Pancreas (tissue), 10 donors: Measurements from ENCODE around the gene NKD2. TPM values are rescaled to one million over a fixed set of nuclear protein-coding genes. Genes with fewer than 3 reads are reported as not detected.

Experiments used
- ATAC-seq, 4 donors: fragments of 200-7000 bp; cut with Tn5 transposase; one replicate each; pipeline versions ENCODE4 v1.8.0 to v1.9.1; 2020; ENCODE audit warnings: mild to moderate bottlenecking in 4 of 4, moderate library complexity in 4 of 4
- DNase-seq, 6 donors: peaks; one replicate each; pipeline ENCODE4 v3.0.0-alpha.2; 2020
- FAIRE-seq: peaks from 2 replicates; lab custom pipeline; 2012; peaks lifted over from hg19 to GRCh38; lab: Jason Lieb, UNC
- H3K27ac ChIP-seq, 4 donors: fragments of 200-600 bp; sonication (generic); 1 replicate in 3 of 4; 2 replicates in 1 of 4; pipeline versions ENCODE4 v1.5.0 to v1.8.0; 2020
- H3K27me3 ChIP-seq, 4 donors: fragments of 200-600 bp; one replicate each; pipeline ENCODE4 v1.8.0; 2021
- H3K36me3 ChIP-seq, 3 donors: fragments of 200-600 bp; sonication (generic) in 1 of 3; one replicate each; pipeline versions ENCODE4 v1.5.0 to v1.8.0; 2020 to 2021
- H3K4me1 ChIP-seq, 3 donors: fragments of 200-600 bp; one replicate each; pipeline ENCODE4 v1.8.0; 2021
- H3K4me3 ChIP-seq, 4 donors: fragments of 200-600 bp; sonication (generic) in 2 of 4; one replicate each; pipeline versions ENCODE4 v1.5.0 to v1.8.0; 2020 to 2021
- H3K9me3 ChIP-seq, 4 donors: fragments of 200-600 bp; one replicate each; pipeline ENCODE4 v1.8.0; 2021
- WGBS, 2 donors: extraction: QIAGEN DNeasy Blood & Tissue Kit; methylation state at CpG; one replicate each; pipeline ENCODE4 v1.1.7; 2013; 5-methylcytosine and 5-hydroxymethylcytosine counted together
- intact Hi-C, 3 donors: fragments of 100-400 bp; cut with DNase I; formaldehyde crosslinking; loops; one replicate each; pipeline versions ENCODE4 v1.11.1 to v1.14.2; 2022
- polyA plus RNA-seq, 2 donors: library from polyadenylated mRNA; stranded (reverse); fragments of 200-250 nt; gene quantifications; one replicate each; pipeline ENCODE4 v1.2.3, GENCODE V29; 2013
- total RNA-seq, 6 donors: library from RNA; stranded (reverse); fragmentation: NEBNext Ultra II Directional in 4 of 6; extraction: Animal tissue kit (Norgen Biotek cat#: 25700) in 4 of 6; gene quantifications; one replicate each; pipeline versions ENCODE4 v1.2.1 to v1.2.4, GENCODE V29; 2021 to 2023
- TF ChIP-seq, protein P1 (sequence below), 4 donors: fragments of 200-600 bp; sonication (generic) in 3 of 4; IDR thresholded peaks; one replicate each; pipeline versions ENCODE4 v1.5.0 to v1.8.0; 2021; ENCODE audit warnings: antibody characterized with exemption in 4 of 4
- donor health status: healthy with polysubstance abuse.
- donor health status: DM: no; HTN: no; CAD: no; lungs with moderate emphysema.
- donor health status: DM: no; HTN: no; CAD: no.
- donor health status: control.
- donor health status: control.
- donor health status: Bipolar disorder and iron deficiency.
- donor health status: DM: yes; HTN: yes; CAD: no.
- donor health status: DM: no; HTN: no; CAD: no.
- donor health status: DM: no; HTN: no; CAD: no.
- donor health status: DM: yes; HTN: yes; CAD: no.

NKD2 gene, protein sequence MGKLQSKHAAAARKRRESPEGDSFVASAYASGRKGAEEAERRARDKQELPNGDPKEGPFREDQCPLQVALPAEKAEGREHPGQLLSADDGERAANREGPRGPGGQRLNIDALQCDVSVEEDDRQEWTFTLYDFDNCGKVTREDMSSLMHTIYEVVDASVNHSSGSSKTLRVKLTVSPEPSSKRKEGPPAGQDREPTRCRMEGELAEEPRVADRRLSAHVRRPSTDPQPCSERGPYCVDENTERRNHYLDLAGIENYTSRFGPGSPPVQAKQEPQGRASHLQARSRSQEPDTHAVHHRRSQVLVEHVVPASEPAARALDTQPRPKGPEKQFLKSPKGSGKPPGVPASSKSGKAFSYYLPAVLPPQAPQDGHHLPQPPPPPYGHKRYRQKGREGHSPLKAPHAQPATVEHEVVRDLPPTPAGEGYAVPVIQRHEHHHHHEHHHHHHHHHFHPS
- total RNA-seq (1 to 10 TPM; 1.8 to 8.8 (median 3.3) TPM), polyA plus RNA-seq (10 to 100 TPM; 13.1 to 18.6 TPM)

DNA sequence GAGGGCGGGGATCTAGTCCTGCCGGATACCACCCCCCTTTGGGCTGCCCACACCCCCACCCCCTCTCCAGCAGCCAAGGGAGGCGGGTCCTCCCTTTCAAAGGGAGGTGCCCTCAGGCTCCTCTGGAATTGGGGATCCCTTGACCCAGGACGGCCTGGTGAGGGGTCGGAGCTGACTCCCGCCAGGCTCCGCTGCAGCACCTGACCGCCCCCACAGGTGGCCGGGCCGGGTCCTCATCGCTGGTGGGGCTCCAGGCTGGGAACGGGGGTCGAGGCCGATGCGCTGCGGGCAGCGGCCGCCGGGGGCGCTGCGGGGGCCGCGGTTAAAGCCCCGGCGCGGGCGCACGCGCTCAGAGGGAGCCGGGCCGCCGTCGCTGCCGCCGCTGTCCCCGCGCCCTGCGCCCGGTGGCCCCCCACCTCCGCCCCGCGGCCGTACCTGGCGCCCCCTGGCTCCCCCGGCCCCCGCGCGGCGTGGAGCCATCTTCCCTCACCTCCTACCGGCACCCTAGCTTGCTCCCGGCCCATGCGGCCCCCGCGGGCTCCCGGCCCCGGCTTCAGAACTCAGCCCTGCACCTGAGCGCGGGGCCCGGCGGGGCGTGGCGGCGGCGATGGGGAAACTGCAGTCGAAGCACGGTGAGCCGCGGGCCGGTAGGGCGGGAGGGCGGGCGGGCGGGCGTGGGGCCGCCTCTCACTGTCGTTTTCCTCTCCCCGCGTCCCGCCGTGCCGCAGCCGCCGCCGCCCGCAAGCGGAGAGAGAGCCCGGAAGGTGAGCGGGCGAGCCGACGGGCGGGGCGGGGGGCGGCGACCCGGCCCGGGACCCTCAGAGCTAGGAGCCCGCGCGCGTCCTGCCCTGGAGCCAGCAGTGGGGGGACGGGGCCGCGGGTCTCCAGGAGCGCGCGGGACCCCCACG, at the start of gene NKD2:
Gene NKD2 (plus strand): TSS at position 352 of the 908 bp plus-strand sequence. CDS start 256 bp downstream, at position 608.
- FAIRE-seq: no peak
- Histone ChIP-seq H3K4me3 (peak within 1 kb of the TSS; percentile 33 to 62 (median 39)), H3K27me3 (no peaks in the 10 kb centered on the region), H3K4me1 (peaks cover 4 to 16% (median 6%) of the 10 kb centered on the region in 3 donors), H3K36me3 (no peaks in the 10 kb centered on the region), H3K9me3 (no peaks in the 10 kb centered on the region), H3K27ac (no peak within 1 kb of the TSS)
- peak; percentile 10 to 80 (median 42) for DNase-seq
- ATAC-seq: peak; percentile 48 to 66 (median 54)
- intact Hi-C loops: loop anchor here in 1 of 3 donors (10.0 kb wide), 1 partner anchor 136 kb away; no protein-coding TSS in a partner anchor
- TF ChIP-seq, protein P1, sequence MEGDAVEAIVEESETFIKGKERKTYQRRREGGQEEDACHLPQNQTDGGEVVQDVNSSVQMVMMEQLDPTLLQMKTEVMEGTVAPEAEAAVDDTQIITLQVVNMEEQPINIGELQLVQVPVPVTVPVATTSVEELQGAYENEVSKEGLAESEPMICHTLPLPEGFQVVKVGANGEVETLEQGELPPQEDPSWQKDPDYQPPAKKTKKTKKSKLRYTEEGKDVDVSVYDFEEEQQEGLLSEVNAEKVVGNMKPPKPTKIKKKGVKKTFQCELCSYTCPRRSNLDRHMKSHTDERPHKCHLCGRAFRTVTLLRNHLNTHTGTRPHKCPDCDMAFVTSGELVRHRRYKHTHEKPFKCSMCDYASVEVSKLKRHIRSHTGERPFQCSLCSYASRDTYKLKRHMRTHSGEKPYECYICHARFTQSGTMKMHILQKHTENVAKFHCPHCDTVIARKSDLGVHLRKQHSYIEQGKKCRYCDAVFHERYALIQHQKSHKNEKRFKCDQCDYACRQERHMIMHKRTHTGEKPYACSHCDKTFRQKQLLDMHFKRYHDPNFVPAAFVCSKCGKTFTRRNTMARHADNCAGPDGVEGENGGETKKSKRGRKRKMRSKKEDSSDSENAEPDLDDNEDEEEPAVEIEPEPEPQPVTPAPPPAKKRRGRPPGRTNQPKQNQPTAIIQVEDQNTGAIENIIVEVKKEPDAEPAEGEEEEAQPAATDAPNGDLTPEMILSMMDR (IDR thresholded peaks at IDR 0.05): peak; percentile 33 to 42 (median 39)
- 2 to 3% methylated on average over 47 to 108 of the region's 108 CpGs for WGBS, 2 donors

DNA sequence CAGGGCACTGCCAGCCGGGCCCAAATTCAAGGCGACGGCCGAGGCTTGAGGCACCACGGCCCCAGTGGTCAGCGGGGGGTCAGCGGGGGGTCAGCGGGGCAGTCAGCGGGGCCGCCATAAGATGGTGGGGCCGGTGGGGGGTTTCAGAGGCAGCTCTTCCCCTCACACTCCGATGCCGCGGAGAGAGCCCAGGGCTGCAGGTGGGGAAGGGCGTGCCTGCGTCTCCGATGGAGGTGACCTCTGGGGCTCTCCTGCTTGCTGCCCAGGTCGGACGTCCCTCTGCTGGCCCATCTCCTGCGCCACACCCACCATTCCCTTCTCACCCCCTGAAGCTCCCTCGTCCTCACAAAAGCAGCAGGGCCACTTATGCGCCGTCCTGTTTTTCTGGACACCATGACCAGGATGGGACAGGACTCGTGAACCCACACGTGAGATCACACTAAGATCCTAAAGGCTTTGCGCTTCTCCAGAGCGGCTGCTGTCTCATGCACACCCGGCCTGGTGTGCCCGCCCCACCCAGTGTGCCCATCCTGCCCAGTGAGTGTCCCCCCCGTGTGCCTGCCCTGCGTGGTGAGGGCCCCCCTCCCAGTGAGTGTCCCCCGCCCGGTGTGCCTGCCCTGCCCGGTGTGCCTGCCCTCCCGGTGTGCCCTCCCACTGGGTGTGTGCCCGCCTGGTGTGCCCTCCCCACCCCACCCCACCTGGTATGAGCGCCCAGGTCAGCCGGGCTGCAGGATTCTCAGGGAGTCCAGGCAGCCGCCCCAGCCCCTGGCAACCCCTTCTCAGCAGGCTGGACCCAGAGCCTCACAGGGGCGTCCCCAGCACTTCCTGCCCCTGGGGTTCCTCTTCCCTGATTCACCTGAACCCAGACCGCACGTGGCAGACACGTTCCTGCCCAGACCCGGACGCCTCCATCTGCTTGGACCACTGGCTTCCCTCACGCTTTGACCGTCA, 48.7 kb upstream of the NKD2 start:
- WGBS, 2 donors: 64 to 77% methylated on average over 37 to 47 of the region's 47 CpGs
- no peaks in the 10 kb centered on the region for H3K9me3 ChIP-seq
- H3K27me3 ChIP-seq: no peaks in the 10 kb centered on the region
- no peaks in the 10 kb centered on the region for H3K36me3 ChIP-seq
- DNase-seq: no peak
- H3K4me1 ChIP-seq: peaks cover 0 to 4% (median 0%) of the 10 kb centered on the region in 3 donors
- ATAC-seq: no peak
- no peak overlapping the region for H3K27ac ChIP-seq
- TF ChIP-seq, protein P1 (IDR thresholded peaks at IDR 0.05): no peak
- no peak for FAIRE-seq
- intact Hi-C loops: no loop called here
- no peak overlapping the region for H3K4me3 ChIP-seq

DNA sequence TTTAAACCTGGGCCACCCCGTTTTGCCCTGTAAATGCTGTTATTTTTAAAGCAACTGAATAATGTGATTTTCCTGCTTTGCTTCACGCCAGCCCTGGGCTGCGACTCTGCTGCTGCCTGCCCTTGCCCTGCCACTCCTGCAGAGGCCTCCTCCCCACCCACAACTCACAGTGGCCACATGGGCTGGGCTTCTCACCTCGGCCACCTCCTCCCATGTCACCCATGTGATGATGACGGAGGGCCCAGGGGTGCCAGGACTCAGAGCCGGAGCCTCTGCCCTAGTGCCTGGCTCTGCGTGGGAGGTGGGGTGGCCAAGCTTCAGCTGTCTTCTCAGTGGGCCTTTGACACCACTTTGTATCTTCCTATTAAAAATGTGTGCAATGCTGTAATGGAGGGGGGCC, 48.1 kb upstream of the NKD2 start:
- Histone ChIP-seq H3K4me1 (peaks cover 0 to 4% (median 0%) of the 10 kb centered on the region in 3 donors), H3K4me3 (no peak overlapping the region), H3K27ac (no peak overlapping the region), H3K27me3 (no peaks in the 10 kb centered on the region), H3K9me3 (no peaks in the 10 kb centered on the region), H3K36me3 (no peaks in the 10 kb centered on the region)
- DNase-seq: no peak
- no peak for FAIRE-seq
- intact Hi-C loops: no loop called here
- TF ChIP-seq, protein P1 (IDR thresholded peaks at IDR 0.05): no peak
- peak in 2 of 4 donors; percentile 11 to 44 for ATAC-seq
- 54 to 64% methylated on average over 7 of the region's 7 CpGs for WGBS, 2 donors

DNA sequence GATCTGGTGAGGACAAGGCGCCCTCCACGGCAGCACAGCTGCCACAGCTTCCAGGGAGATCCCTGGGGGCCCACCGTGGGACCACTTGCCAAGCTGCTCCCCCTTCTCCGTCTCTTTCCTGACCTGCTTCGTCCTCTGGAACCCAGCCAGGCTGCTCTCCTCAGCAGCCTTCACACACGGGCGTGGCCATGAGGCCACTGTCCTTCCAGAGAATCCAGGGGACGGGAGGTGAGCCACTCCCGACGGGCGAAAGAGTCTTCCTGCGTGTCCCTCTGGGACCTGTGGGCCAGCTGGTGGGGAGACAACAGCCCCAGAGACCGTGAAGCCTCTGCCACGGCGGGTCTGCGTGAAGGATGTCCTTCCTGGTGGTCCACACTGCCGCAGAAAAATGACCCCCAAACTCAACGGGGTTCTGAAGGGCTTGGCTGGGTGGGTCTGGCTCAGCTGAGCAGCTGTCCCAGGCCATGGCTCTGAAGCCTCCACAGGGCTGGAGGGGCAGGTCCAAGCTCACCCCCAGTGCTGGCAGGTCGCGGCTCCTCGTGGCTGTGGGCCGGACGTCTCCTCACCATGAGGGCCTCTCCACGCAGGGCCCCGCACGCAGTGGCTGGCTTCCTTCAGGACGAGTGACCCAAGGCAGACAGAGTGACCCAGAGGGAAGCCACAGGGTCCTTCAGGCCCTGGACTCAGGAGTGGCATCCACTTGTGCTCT, 47.4 kb upstream of the NKD2 start:
- TF ChIP-seq, protein P1 (IDR thresholded peaks at IDR 0.05): no peak
- intact Hi-C loops: no loop called here
- FAIRE-seq: no peak
- Histone ChIP-seq H3K27ac (no peak overlapping the region), H3K27me3 (no peaks in the 10 kb centered on the region), H3K9me3 (no peaks in the 10 kb centered on the region), H3K36me3 (no peaks in the 10 kb centered on the region), H3K4me1 (peaks cover 0 to 4% (median 0%) of the 10 kb centered on the region in 3 donors), H3K4me3 (no peak overlapping the region)
- 64 to 67% methylated on average over 24 to 27 of the region's 27 CpGs for WGBS, 2 donors
- DNase-seq: peak in 1 of 6 donors; percentile 66
- no peak for ATAC-seq
